GM21360 (cell line): ENCODE measurements around the gene ECM1.

ENCODE experiments used
- ATAC-seq: cut with Tn5 transposase; IDR thresholded peaks from one replicate; pipeline ENCODE4 v1.9.1; 2021; ENCODE audit warnings: mild to moderate bottlenecking, moderate library complexity; ENCODE audit not compliant: unreplicated experiment

The ECM1 gene

DNA sequence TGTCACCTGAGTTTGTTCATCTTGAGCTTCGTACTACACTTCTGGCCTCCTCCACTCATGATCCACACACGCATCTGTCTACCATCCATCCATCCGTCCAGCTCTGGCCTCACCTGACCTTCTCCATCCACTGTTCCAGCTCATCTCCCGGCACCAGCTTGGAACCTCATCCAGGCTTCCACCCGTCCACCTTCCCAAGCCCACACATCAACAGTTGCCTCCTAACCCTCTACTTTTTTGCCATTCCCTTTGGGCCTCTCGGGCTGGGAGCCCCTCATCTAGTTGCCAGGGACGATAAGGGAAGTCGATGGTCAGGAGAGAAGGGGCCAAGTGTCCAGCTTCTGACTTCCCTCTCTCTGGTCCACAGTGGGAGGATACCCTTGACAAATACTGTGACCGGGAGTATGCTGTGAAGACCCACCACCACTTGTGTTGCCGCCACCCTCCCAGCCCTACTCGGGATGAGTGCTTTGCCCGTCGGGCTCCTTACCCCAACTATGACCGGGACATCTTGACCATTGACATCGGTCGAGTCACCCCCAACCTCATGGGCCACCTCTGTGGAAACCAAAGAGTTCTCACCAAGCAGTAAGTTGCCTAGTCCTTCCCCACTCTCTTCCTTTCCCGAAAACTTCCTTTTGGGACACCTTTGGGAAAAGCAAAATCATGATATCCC, 4.2 kb downstream of the ECM1 start:
- no peak for ATAC-seq

DNA sequence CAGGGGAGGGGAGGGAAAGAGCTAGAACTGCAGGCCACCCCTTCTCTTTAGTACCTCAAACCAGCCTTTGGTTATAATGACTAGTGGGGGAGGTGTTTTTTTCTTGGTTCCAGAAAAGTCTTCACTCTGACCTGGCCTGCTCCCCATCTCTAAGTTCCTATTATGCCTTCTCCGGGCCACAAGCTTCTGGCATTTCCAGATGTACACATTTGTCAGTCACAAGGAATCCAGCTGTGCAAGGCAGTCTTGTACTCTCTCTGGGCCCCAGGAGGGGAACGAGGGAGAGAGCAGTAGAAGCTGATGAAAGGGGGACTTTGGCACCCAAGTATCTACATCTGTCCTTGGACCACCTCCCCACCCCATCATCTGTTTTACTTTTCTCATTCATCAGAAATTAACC, 4.9 kb downstream of the ECM1 start:
- no peak for ATAC-seq

DNA sequence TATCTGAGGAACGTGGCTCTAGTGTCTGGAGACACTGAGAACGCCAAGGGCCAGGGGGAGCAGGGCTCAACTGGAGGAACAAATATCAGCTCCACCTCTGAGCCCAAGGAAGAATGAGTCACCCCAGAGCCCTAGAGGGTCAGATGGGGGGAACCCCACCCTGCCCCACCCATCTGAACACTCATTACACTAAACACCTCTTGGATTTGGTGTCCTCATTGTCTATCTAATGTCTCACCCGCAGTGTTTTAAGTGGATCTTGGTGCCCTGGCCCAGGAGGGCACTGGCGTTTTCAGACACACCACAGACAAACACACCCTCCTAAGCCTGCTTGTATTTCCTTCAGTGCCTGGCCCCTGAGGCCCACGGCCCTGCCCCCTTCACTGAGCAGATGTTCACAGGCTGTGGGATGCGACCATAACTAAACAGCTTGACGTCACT, 5.5 kb downstream of the ECM1 start:
- ATAC-seq, result no peak

DNA sequence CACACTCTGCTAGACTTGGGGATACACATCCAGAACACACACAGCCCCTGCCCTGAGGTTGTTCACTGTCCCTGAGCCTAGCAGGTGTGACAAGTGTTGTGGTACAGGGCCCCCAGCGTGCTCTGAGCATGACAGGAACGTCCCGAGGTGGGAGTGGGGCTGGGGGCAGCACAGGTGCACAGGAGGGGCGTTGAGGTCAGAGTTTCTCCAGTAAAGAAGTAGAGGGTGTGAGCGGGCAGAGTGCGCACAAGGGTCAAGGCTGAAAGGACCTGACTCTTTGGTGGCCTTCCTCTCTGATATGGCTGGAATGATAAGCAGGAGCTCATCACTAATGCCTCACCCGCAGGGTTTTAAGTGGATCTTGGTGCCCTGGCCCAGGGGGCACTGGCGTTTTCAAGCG, 6.4 kb downstream of the ECM1 start:
- no peak for ATAC-seq

DNA sequence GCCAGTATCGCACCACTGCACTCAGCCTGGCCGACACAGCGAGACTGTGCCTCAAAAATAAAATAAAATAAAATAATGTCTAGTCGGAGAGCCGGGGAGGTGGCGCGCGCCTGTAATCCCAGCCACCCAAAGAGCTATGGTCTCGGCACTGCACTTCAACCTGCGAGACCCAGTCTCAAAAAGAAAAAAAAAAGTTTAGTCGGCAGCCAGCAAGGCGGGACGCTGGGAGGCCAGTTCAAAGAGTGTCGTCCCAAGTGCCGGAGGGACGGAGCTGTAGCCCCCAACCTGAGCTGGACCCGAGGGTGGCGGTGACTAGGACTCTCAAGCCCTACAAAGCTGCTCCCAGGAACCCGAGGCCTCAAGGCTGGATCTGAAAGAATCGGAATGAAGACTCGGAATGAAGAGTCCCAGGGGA, 7.0 kb downstream of the ECM1 start:
- no peak for ATAC-seq

DNA sequence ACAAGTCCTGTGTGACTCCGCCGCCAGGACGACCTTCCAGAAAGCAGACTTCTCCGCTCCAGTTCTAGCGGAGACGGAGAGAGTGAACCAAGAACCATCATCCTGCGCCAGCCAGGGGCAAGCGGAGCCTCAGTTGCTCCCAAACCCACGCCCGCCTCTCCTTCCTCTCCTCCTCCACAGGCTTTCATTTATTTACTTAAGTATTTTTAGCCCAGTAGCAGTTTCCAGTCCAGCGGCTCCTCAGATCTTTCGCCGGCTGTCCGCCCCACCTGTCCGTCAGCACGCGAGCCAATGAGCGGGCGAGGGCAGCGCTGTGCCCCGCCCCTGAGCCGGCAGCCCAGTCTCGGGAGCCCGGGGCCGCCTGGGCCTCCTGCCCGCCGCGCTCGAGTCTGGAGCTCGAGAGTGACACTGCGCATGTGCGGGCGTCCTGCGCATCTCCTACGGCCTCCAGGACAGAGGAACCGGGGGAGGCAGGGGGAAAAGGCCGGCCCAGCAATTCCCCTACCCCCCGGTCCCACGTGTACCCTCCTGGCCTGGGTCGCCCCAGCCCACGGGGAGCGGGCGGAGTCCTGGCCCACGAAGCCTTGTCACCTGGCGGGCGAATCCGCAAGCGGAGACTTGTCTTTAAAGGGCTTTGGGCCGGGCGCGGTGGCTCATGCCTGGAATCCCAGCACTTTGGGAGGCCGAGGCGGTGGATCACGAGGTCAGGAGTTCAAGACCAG, 7.6 kb downstream of the ECM1 start, which contains the start of gene FALEC:
TSS of gene FALEC (plus strand) at position 425 of the 722 bp plus-strand sequence.
- ATAC-seq, result peak; percentile 92

DNA sequence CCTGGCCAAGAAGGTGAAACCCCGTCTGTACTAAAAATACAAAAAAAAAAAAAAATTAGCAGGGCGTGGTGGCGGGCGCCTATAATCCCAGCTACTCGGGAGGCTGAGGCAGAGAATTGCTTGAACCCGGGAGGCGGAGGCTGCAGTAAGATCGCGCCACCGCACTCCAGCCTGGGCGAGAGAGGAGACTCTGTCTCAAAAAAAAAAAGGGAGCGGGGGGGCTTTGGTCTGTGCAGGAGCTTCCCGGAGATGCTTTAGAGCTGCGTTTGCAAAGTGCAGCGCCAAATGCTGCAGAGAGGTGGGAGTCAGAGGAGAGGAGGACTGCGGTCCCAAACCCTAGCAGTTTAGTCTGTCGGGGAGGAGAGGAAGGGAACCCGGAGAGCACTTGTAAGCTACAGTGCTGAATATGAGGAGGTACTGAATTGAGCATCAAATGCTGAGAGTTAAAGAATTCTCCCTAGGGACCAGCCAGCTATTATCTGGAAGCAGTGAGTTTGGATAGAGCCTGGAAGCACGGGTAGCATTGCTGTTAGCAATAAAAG, 8.2 kb downstream of the ECM1 start:
- ATAC-seq, result no peak

DNA sequence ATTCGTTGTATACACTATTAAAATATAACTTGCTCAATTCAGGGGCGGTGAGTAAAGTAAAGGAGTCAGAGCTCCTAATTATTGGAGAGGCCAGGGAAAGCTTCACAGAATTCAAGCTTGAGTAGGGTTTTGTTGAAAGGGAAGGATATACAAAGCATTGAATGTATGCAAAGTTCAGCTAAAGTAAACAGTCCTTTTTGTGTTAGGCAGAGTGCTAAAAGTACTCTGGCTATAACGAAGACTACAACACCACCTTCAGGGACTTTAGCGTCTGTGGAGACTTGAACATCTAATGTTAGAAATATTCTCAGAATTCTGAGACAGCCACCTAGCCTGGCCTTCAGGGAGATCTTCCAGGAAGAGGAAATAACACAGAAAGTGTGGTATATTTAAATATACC, 8.7 kb downstream of the ECM1 start:
- ATAC-seq, result no peak

DNA sequence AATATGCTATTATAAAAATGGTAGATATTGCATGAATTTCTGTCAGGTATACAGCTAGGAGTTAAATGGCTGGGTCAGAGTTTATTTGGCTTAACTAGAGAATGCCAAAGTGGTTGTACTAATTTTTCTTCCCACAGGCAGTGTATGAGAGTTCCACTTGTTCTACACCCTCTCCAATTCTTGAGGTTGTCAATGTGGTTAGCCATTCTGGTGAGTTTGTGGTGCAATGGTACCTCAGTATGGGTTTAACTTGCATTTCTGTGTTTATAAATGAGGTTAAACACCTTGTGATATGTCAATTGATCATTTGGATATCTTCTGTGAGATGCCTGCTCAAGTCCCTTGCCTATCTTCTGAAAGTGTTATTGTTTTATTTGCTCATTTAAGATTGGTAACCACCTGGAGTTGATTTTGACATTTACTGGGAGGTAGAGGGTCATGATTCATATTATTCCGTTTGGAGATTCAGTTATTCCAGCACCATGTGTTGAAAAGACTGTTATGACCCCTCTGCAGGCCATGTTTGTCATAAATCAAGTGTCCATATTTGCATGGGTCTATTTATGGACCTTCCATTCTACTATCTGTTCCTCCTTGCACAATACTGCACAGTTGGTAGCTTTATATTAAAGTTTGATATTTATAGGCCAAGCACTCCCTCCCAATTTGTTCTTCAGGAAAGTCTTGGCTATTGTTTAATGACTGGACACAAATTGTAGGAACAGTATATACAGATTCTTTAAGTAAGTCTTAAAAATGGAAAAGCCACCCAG, 13.5 kb downstream of the ECM1 start:
- no peak for ATAC-seq

DNA sequence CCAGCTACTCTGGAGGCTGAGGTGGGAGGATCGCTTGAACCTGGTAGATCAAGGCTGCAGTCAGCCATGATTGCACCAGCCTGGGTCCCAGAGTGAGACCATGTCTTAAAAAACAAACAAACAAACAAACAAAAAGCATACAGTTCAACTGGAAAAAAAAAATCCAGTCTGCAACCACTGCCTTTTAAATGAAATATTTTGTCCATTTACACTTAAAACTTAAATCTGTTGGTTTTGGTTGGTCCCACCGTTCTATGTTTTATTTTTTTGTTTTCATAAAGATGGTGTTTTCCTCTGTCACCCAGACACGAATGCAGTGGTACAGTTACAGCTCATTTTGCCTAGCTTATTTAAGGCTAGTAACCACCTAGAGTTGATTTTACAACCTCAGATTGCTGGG, 17.4 kb downstream of the ECM1 start:
- no peak for ATAC-seq

DNA sequence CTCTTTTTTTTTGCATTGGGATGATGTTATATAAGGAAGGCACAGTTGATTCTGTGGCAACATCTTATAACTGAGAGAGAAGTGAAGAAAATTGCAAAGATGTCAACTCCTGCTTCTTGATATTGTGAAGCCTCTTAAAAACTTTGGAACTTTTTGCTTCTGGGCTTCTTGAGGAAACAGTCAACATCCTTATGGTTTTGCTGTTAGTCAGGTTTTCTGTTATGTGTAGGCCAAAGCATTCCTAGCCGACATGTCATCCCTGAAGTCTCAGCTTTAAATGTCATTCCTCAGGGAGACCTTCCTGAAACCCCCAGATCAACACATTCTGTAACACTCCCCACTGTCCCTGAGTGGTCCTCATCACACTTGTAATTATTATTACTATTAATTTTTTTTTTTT, 20.3 kb downstream of the ECM1 start:
- ATAC-seq, result no peak

DNA sequence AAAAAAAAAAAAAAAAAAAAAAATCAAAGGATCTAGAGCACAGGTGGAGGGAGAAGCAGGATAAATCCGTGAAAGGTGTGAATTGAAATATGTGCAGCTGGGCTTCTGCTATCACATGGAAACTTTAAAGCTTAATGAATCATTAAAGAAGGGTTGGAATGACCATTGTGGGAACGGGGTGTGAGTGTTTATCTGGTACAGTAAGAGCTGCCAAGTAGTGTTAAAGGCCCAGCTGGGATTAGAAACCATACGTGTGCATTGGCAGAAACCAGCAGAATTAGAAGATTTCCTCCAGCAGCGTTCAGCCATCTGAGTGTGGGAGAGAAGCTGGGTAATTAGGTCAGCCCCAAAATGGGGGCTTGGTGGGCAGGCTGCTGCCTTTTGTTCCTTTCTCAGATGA, 21.1 kb downstream of the ECM1 start:
- ATAC-seq, result no peak

DNA sequence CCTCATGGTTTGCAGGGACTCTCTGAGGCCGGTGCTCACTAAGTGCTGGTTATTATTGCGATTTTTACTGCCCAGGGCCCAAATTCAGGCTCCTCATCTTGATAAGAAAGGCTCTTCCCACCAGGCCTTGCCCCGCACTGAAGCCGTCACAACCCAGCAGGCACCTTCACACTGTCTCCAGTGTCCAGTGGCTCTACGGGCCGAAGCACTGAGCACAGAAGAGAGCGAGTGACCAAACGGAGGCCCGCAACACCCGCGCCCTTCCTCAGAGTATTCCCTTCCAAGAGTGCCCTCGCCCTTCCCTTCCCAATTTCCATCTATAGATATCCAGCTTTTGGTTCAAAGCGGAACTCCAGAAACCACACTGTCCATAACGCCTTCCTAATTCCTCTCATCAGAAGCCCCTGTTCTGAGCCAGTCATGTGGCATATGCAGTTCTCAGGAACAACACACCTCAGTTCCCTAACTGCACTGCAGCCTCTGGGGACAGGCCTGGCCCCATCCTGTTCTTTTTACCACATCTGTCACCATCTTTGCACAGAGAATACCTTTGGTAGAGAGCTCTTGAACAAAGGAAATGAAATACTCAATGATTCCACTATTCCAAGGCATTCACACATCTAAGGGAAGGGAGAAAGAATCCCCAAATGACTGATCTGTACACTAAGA, 22.7 kb downstream of the ECM1 start:
- no peak for ATAC-seq

DNA sequence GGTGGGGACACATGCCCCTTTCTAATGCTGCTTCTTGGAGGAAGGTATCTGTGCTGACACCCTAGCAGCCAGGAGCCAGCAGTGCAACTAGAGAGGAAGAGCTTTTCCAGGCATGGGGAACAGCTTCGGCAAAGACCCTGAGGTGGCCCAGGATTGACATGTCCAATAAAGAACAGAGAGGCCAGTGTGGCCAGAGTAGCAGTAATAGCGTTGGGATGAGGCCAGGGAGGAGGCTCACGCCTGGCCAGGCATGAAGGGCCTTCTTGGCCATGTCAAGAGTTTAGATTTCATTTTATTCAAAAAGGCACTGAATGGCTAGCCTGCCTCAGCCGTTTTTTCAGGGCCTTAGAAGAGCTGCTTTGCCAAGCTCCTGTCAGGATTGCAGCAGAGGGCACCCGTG, 25.0 kb downstream of the ECM1 start:
- no peak for ATAC-seq

DNA sequence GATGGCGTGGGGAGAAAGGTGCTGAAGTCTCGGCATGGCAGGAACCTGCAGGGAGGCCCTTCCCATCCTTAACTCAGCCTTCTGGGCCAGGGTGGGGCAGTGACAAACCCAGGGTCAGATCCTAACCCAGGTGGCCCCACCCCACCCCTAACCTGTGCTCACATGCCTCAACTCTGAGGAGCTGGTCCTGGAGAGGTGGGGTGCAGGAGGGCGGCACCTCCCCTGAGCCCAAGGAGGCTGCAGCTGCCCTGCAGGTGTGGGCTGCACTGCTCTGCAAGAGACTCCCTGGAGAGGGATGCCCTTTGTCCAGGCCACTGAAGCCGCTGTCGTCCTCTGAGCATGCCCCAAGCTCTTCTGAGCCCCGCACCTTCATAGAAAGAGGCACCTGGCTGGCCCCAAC, 26.1 kb downstream of the ECM1 start:
- no peak for ATAC-seq

DNA sequence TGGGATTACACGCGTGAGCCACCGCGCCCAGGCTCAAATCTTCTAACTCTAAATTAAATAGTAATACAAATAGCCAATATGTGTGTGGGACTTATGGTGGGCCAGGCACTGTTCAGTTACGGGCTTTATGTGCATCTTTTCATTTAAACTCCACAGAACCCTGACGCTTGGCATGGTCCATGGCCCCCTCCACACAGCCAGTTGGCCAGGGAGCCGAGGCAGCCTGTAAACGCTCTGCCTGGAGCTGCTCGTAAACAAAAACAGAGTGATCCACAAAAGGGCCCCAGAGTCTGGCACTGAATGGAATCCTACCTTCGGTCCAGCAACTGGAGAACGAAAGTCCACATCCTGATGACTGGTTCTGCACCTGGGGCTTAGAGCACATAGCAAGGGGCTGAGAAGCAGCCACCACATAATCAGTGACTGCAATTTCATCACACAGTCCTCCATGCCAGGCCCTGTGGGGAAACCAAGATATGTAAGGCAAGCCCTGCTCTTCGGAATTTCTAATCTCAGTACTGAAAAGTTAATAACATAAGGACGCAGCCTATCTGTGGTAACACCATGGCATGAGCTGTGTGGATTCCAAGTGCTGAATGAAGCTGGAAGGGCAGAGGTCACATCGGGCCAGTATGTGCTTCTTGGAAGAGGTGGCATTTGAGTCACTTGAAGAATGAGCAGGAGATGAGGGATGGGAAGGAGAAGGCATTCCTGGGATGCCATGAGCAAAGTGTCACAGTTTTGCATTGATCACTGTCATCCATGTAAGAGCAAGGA, 27.8 kb downstream of the ECM1 start:
- ATAC-seq, result no peak

DNA sequence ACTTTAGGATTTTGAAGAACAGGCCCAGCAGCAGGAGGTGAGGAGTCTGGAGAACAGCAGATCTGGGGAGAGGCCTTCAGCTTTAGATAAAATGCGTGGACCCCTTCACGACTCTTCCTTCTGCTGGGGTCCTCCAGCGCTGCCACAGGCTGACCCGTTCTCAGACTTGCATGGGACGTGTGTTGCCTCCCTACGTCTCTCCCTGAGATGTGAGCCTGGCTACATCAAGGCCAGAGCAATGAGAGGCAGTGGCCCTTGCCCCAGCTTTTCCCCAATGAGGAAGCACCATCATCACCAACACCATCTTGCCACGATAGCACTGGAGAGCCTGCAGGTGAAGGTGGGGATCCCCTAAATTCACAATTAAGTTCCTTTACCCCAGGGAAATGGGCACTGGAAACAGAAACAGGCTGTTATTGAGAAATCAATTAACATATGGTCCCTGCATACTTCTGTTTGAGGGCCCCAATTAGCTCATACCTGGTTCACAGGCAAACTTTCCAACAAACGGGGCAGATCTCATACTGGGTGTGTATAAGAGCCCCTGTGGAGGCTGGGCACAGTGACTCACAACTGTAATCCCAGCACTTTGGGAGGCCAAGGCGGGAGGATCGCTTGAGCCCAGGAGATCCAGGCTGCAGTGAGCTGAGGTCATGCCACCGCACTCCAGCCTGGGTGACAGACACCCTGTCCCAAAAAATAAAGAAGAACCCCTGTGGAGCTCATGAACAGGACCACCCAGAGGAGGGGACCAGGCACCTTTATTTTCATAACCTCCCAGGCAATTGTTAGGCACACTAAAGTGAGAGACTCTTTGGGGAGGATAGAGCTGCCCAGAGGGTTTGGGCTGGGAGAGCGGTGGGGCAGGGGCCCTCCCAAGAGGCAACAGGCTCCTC, 29.2 kb downstream of the ECM1 start:
- no peak for ATAC-seq

DNA sequence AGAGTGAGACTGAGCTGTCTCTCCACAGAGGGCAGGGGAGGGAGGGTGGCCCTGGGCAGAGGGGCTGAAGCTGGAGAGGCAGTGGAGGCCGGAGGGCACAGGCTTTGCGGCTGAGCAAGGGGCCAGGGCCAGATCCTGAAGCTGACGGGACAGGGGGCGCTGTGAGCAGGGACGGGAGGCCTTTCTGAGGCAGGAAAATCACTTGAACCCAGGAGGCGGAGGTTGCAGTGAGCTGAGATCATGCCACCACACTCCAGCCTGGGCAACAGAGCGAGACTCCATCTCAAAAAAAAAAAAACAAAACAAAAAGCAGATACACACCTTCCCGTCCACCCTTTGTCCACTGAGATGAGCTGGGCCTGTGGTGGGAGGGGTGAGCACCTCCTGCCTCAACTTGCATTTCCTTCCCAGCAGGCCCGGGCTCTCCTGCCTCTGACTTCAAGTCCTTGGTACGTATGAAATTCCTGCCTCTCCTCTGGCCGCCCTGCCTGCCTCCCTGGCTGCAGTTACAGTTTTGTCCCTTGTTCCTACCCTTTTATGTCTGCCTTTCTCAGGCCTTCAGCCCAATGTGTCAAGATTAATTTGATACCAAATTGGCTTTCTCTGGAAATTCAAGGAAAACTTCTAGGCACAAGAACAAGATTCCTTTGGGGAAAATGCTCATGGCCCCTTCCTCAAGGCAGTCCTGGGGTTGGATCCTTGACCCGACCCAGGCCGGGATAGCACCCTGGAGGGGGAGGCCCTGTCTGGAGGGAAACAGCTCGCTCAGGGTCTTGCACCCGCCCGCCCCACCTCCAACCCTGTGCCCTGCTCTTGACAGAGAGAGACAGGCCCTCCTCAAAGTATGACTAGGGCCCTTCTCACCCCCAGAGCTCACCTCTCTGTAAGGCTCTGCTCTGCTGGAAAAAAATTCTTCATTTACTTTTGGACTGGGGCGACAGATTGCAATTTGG, 30.1 kb downstream of the ECM1 start:
- ATAC-seq, result no peak
